RKO (cell line): Measurements from ENCODE around the gene ACSS3.
"Not testable (repeated sequence)": the region's sequence is repeated elsewhere in the genome, so short reads cannot be mapped to it uniquely, and the experiment has no call there.

Experiments used
- DNase-seq: peaks from one replicate; pipeline ENCODE4 v3.0.0-alpha.2; 2016; ENCODE audit warnings: low spot score

Gene ACSS3

DNA sequence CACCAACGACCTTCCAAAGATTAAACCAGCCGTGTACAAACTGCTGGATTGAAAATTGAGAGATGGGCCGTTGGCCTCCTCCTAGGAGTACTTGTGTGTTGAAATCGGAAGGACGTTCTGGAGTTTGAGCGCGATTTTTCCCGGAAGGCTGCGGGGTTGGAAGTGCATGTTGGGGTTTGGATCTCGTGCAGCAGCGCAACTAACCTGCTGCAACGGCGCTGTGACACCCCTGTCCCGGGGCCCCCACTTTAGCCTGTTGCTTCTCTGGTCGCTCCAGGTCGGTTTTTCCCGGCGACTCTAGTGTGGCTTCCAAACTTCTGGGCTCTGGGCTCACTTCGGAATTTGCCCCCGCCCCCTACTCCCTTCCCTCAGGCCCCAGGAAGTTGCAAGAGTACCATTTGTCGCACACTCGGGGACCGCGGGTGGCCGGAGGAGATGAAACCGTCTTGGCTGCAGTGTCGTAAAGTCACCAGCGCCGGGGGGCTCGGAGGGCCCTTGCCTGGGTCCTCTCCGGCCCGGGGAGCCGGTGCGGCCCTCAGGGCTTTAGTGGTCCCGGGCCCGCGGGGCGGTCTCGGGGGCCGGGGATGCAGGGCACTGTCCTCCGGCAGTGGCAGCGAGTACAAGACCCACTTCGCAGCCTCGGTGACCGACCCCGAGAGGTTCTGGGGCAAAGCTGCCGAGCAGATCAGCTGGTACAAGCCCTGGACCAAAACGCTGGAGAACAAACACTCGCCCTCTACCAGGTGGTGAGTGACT, at the start of gene ACSS3:
TSS of gene ACSS3 (plus strand) at position 394 of the 756 bp plus-strand sequence. CDS start at position 436, 42 bp downstream.
- no peak for DNase-seq

DNA sequence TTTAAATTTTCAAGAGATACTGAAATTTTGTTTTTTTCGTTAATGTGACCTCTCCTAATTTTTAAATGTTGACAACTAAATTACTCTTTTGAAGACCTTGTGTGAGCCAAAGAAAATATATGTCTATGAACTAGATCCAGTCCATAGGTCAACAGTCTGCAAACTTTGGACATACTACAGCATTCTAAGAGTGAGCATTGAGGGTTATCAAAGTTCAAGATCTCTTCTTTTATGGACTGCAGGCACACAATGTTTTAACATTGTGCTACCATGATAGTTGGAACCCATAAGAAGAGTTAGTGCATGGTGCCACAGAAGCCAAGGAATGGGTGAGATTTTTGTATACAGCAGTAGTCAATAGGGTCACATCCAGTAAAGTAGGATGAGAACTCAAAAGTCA, 43.0 kb upstream of the ACSS3 start:
- DNase-seq, result no peak

GRCh38 chr12:81039231-81039630, 38.6 kb upstream of the ACSS3 start:
- no peak for DNase-seq

- DNase-seq, result no peak
Observed at GRCh38 chr12:81043979-81044740, 33.7 kb upstream of the ACSS3 start.

DNA sequence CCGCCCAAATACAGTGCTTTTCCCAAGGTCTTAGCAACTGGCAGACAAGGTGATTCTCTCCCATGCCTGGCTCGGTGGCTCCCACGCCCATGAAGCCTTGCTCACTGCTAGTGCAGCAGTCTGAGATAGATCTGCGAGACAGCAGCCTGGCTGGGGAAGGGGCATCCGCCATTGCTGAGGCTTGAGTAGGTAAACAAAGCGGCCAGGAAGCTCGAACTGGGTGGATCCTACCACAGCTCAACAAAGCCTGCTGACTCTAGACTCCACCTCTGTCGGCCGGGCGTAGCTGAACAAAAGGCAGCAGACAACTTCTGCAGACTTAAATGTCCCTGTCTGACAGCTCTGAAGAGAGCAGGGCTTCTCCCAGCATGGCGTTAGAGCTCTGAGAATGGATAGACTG, 12.9 kb upstream of the ACSS3 start:
- not testable (repeated sequence) for DNase-seq

DNA sequence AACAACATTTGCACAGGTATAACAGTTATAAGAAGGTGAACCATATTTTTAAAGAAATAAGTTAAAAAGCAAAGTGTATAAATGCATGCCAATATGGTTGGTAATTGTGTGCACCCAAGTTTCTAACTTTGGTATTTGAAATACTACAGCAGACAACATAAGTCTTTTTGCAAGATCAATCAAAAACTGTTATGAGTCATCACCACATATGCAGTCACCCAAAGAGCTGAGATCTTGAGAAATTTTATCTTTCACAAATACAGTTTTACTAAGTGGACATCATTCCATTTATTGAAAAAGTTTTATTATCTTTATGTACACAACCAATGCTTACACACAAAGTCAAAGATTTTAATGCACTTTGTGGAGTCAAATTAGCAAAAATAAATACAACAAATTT, 7.0 kb upstream of the ACSS3 start:
- no peak for DNase-seq

DNA sequence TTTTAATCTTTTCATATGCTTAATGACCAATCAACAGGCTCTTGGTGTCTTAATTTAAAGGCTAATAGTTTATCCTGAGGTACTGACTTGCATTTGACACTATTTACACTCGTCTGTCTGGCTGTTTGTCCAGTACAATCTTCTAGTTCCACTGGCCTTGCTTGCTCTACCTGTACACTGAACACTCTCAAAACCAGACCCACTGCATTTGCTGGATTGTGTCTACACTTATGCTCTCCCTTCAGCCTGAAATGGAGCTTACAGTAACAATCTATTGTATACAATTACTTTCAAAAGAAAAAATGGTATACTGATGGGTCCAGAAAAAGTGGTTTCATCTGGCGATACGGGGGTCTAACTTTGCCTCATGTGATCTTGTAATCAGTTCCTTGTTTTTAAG, 2.3 kb upstream of the ACSS3 start:
- no peak for DNase-seq

- DNase-seq, result no peak
Observed at GRCh38 chr12:81077329-81077685, 572 bp upstream of the ACSS3 start.

DNA sequence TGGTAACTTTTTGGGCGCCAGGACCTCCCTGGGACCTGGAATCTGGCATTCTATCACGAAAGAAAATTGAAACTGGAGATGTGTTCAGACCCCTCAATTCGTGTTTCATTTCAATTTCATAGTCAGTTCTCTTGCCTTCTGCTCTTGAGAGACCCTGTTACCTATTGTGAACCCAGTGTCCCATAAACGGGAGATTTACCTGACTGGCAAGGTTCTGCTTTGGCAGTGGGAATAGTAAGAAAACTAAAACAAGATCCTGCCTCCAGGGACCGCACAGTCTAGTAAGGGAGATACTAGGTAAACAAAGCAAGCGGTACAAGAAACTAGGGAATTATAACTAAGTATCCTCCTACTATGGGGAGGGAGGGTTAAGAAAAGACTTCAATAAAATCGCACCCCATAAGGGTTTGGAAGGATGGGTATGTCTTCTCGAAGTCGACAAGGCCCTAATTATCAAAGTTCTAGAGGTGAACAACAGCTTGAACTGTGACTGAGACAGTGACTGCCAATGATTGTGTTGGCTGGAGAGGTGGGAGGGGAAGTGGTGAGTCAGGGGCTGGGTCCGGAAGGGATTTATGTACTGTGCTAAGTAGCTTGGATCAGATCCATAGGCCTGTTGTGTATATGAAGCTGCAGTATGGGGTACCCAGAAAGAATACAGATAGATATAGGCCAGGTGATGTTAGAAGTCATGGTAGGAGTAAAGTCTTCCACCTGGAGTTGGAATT, 754 bp downstream of the ACSS3 start:
- peak; percentile 31 for DNase-seq

DNA sequence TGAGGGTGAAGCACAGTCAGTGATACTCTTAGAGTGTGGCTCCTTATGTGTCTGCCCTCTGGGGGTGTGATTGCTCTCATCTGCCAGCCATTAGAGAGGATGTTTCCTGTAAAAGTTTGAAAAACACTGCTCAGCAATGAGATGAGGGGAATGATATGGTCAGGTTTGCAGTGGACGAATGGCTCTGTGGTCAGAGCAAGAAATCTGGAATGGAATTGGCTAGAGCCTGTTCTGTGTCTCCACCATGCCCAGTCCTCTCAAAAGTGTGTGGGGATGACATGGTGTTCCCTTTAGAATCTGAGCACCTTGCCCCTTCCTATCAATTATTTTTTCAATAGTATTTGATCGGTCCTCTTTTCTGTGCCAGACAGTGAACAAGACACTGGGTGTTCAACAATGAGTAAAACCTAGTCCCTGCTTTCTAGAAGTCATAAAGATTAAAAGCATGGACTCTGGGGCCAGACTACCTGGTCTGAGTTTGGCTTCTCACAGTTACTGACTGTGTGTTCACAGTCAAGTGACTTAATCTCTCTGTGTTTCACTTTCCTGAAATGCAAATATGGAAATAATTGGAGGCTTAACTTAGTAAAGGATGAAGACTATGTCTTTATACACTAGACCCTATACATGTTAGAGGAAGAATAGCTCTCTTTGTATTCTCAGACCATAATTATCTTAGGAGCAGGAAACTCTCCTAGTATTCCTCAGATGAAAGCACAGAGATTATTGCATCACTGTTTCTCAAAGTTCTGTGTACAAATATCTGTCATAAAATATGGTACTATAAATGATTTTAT, 1.6 kb downstream of the ACSS3 start:
- no peak for DNase-seq

DNA sequence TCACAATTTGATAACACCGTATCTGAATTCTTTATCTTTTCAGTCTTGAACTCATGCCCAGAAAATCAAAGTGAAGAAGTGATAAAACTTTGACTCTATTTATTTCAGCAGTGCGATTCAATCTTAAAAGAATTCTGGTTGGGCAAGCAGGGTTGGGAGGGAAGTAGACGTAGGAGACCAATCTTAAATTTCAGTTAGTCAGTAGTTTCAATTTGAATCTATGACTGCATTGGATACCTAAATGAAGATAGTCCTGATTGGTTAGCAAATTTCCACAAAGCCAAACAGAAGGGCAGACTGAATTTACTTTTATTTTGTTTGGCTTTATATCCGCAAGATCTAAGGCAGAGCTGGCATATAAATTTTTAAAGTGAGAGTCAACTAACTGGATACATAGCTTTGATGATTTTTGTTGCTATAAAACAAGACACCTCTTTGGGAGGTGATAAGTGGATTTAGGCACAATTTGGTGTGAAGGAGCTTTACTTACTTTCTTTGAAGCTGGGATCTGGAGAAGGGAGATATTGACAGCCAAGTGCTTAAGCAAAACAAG, 2.6 kb downstream of the ACSS3 start:
- DNase-seq, result no peak

- DNase-seq, result no peak
Observed at GRCh38 chr12:81081726-81082125, 3.8 kb downstream of the ACSS3 start.

- no peak for DNase-seq
Observed at GRCh38 chr12:81083018-81083417, 5.1 kb downstream of the ACSS3 start.

GRCh38 chr12:81083906-81084513, 6.1 kb downstream of the ACSS3 start:
- DNase-seq, result no peak

GRCh38 chr12:81084811-81085350, 7.0 kb downstream of the ACSS3 start:
- DNase-seq, result no peak

DNA sequence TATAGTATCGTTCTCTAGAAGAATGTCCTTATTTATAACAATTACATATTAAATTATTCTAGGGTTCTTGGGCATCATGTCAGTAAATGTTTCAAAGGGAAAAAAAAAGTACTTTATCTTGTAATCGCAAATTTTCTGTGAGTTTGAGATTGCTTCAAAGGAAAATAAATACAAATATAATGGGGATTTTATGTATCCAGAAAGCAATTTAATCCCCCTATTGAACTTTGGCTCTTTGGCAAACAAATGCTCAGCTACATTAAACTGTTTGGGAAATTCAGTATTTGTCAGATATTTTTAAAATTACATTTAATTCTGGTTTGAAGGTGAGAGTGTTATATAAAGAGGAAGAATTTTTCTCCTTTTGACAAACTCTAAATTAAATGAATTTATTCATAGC, 8.0 kb downstream of the ACSS3 start:
- no peak for DNase-seq

DNA sequence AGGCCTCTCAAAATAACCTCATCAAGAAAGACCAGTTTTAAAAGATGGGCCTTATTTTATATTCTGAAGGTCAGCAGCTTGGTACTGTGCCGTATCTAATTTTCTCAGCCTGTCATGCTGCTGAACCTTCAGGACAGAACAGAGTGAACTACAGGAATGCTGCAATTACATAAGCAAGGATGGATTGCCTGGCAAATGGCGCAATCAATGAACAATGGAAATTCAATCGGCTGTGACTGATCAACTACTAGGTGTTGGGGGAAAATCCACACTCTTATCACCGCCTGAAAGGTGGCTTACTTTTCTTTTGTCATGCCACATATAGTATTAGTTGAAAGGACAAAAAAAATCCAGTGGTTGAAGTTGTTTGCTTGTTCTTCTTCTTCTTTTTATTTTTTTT, 8.5 kb downstream of the ACSS3 start:
- no peak for DNase-seq

DNA sequence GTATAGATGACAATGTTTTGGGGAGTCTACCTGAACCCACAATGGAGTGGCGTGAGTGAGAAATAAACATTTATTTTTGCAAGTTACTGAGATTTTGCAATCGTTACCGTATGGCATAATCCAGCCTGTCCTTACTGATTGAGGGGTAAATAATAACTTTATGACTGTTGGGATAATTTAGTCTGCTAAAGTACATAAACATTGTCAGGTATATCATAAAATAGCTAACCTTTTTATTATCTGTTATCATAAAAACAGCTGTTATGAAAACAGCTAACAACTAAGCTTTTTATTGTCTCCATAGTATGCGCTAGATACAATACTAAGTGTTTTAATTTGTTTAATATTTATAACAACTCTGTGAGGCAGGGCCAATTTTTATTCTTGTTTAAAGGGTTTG, 10.3 kb downstream of the ACSS3 start:
- DNase-seq, result no peak

DNA sequence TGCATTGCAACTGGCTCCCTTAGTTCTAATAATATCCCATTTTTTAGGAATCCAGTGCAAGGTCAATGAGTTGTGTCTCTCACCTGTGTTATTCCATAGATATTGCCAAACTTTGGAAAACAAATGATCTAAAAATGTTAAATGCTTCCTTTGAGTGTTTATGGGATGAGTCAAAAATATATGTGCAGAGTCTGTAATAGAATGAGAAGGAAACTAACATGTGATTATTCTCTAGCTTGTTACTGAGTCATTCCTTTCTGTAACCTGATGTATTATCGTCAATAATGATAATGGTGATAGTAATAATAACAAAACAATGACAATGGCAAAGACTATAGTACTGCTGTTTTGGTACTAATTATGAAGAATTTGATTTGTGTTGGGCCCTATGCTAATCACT, 11.5 kb downstream of the ACSS3 start:
- DNase-seq, result no peak

GRCh38 chr12:81092053-81092452, 14.2 kb downstream of the ACSS3 start:
- DNase-seq, result no peak

DNA sequence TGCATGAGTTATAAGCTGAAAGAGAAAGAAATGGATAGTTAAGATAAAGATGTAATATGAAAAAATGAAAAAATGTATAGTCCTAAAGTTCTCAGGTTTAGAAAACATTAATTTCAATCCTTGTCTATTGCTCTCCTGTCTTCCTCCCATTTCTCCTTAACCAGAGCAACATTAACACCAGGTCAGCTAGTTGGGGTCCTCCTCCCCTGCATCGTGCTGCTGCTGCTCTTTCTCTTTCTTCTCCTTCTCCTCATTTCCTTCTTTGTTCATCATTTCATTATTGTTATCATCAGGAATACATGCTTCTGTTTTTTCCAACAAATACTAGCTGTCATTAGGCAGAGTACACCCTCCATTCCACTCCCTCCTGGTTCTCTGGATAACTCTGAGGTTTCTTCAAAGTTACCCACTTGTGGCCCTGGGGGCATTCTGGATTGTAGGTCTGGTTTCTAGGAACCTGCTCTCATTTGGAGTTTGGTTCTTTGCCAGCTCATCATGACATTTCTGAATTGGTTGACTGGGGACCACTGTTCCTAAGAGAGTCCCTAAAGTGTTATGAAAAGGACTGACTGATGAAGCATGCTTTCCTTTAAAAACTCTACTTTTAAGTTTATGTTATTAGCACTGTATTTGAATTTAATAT, 17.0 kb downstream of the ACSS3 start:
- no peak for DNase-seq
